HG03520 (cell line): ENCODE data around the gene CHERP.
"Not testable (repeated sequence)": the region's sequence is repeated elsewhere in the genome, so short reads cannot be mapped to it uniquely, and the experiment has no call there.

Experiments used
- ATAC-seq: cut with Tn5 transposase; IDR thresholded peaks from one replicate; pipeline ENCODE4 v1.9.1; 2021; ENCODE audit warnings: mild to moderate bottlenecking, moderate library complexity; ENCODE audit not compliant: unreplicated experiment

Gene CHERP

GRCh38 chr19:16543734-16544133 is 1.5 kb upstream of the CHERP start:
- not testable (repeated sequence) for ATAC-seq

GRCh38 chr19:16542910-16543472 is 754 bp upstream of the CHERP start:
- ATAC-seq, result no peak

GRCh38 chr19:16541526-16542044 is 652 bp downstream of the CHERP start:
- no peak for ATAC-seq

- no peak for ATAC-seq
These were observed 1.3 kb downstream of the CHERP start for GRCh38 chr19:16540948-16541347.

- no peak for ATAC-seq
These were observed 5.1 kb downstream of the CHERP start for GRCh38 chr19:16537111-16537510.

- ATAC-seq, result no peak
These were observed 6.1 kb downstream of the CHERP start for GRCh38 chr19:16536130-16536529.

- no peak for ATAC-seq
These were observed 6.9 kb downstream of the CHERP start for GRCh38 chr19:16535381-16535780.

- ATAC-seq, result no peak
These were observed 9.6 kb downstream of the CHERP start for GRCh38 chr19:16532440-16533234.

GRCh38 chr19:16531380-16531669 is 10.9 kb downstream of the CHERP start:
- ATAC-seq, result no peak

- ATAC-seq, result no peak
These were observed 11.5 kb downstream of the CHERP start for GRCh38 chr19:16530540-16531379.

- no peak for ATAC-seq
These were observed 12.6 kb downstream of the CHERP start for GRCh38 chr19:16529466-16530144.

- ATAC-seq, result no peak
These were observed 14.2 kb downstream of the CHERP start for GRCh38 chr19:16527971-16528521.

- no peak for ATAC-seq
These were observed 14.8 kb downstream of the CHERP start for GRCh38 chr19:16527334-16527935.

- no peak for ATAC-seq
These were observed 16.3 kb downstream of the CHERP start for GRCh38 chr19:16525751-16526481.

GRCh38 chr19:16524991-16525734 is 17.1 kb downstream of the CHERP start:
- ATAC-seq, result no peak

GRCh38 chr19:16522559-16523377 is 19.5 kb downstream of the CHERP start:
- ATAC-seq, result no peak

- ATAC-seq, result no peak
These were observed 20.4 kb downstream of the CHERP start for GRCh38 chr19:16521715-16522289.
